Fibroblast of lung (primary cell): ENCODE measurements around the gene LCLAT1.

Experiments used
- EZH2 ChIP-seq: IDR thresholded peaks from 2 replicates; pipeline ENCODE4 v1.5.1; 2012; ENCODE audit warnings: low read length, control low read depth, mild to moderate bottlenecking; ENCODE audit errors: missing control alignments
- TF ChIP-seq, protein P1 (sequence below), 2 donors: IDR thresholded peaks in 1 of 2; conservative IDR thresholded peaks in 1 of 2; 1 replicate in 1 of 2; 2 replicates in 1 of 2; pipeline ENCODE4 v1.5.1; 2011 to 2012; ENCODE audit warnings: low read length in 2 of 2, control low read depth in 1 of 2, inconsistent platforms in 1 of 2, low read depth in 1 of 2, mild to moderate bottlenecking in 1 of 2

- TF ChIP-seq, protein P1, sequence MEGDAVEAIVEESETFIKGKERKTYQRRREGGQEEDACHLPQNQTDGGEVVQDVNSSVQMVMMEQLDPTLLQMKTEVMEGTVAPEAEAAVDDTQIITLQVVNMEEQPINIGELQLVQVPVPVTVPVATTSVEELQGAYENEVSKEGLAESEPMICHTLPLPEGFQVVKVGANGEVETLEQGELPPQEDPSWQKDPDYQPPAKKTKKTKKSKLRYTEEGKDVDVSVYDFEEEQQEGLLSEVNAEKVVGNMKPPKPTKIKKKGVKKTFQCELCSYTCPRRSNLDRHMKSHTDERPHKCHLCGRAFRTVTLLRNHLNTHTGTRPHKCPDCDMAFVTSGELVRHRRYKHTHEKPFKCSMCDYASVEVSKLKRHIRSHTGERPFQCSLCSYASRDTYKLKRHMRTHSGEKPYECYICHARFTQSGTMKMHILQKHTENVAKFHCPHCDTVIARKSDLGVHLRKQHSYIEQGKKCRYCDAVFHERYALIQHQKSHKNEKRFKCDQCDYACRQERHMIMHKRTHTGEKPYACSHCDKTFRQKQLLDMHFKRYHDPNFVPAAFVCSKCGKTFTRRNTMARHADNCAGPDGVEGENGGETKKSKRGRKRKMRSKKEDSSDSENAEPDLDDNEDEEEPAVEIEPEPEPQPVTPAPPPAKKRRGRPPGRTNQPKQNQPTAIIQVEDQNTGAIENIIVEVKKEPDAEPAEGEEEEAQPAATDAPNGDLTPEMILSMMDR (conservative IDR thresholded peaks at IDR 0.05 in 1 of 2, IDR thresholded peaks at IDR 0.05 in 1 of 2; ENCODE audit: low read depth in 1 of 2, low read length in 2 of 2): no peak
- TF ChIP-seq EZH2: no peak
These were observed 46.4 kb downstream of the LCLAT1 start for GRCh38 chr2:30493440-30493839.
